Ishikawa (cell line): ENCODE measurements around the gene RASSF4.

Experiments
- CEBPB ChIP-seq: IDR thresholded peaks from 2 replicates; pipeline ENCODE4 v1.6.1; 2012
- CREB1 ChIP-seq: IDR thresholded peaks from 2 replicates; pipeline ENCODE4 v1.6.1; 2012; ENCODE audit warnings: low read depth
- EGR1 ChIP-seq: IDR thresholded peaks from 2 replicates; pipeline ENCODE4 v1.6.1; 2012
- EP300 ChIP-seq: IDR thresholded peaks from 2 replicates; pipeline ENCODE4 v1.6.1; 2012; ENCODE audit warnings: borderline replicate concordance
- FOXM1 ChIP-seq: IDR thresholded peaks from 2 replicates; pipeline ENCODE4 v1.6.1; 2012; ENCODE audit warnings: low read depth, borderline replicate concordance
- MAX ChIP-seq: IDR thresholded peaks from 2 replicates; pipeline ENCODE4 v1.6.1; 2012
- NFIC ChIP-seq: IDR thresholded peaks from 2 replicates; pipeline ENCODE4 v1.6.1; 2012
- RAD21 ChIP-seq: IDR thresholded peaks from 2 replicates; pipeline ENCODE4 v1.6.1; 2012; ENCODE audit warnings: low read depth
- REST ChIP-seq: IDR thresholded peaks from 2 replicates; pipeline ENCODE4 v1.6.1; 2012; ENCODE audit warnings: low read depth, mild to moderate bottlenecking
- TAF1 ChIP-seq: IDR thresholded peaks from 2 replicates; pipeline ENCODE4 v1.6.1; 2012; ENCODE audit warnings: low read depth, mild to moderate bottlenecking
- TCF12 ChIP-seq: IDR thresholded peaks from 2 replicates; pipeline ENCODE4 v1.6.1; 2012; ENCODE audit warnings: low read depth
- TEAD4 ChIP-seq: IDR thresholded peaks from 2 replicates; pipeline ENCODE4 v1.6.1; 2012
- USF1 ChIP-seq: IDR thresholded peaks from 2 replicates; pipeline ENCODE4 v1.6.1; 2012
- YY1 ChIP-seq: IDR thresholded peaks from 2 replicates; pipeline ENCODE4 v1.6.1; 2012; ENCODE audit warnings: low read depth
- ZBTB7A ChIP-seq: IDR thresholded peaks from 2 replicates; pipeline ENCODE4 v1.6.1; 2012; ENCODE audit warnings: low read depth

RASSF4 gene

GRCh38 chr10:44917848-44918247 is 41.8 kb upstream of the RASSF4 start:
- TF ChIP-seq TCF12 (no peak), EGR1 (no peak), RAD21 (no peak), FOXM1 (no peak), MAX (no peak), REST (no peak), CEBPB (no peak), ZBTB7A (no peak), USF1 (no peak), NFIC (no peak), TAF1 (no peak), YY1 (no peak)

DNA sequence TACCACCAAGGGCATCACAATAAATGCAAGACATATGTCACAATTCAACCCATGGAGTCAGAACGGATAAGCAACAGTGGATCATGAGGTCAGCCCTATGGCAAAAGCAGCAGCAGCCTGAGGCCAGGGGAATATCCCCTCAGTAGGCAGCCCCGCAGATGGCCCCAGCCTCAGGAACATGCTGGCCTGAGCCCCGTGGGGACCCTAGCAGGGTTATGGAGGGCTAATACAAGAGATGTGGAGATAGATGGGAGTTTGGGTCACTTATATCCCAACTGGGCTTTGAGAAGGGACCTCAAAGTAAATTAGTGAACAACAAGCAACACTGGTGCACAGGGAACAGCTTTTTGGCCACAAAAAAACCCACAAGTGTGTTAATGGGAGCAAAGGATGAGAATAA is 39.4 kb upstream of the RASSF4 start:
- TF ChIP-seq NFIC: no peak
- TF ChIP-seq REST: no peak
- no peak for TF ChIP-seq TEAD4
- no peak for TF ChIP-seq YY1
- TF ChIP-seq EGR1: no peak
- no peak for TF ChIP-seq CREB1
- TF ChIP-seq TCF12: no peak
- no peak for TF ChIP-seq TAF1
- no peak for TF ChIP-seq CEBPB

- TF ChIP-seq ZBTB7A (no peak), TEAD4 (no peak), EP300 (no peak), MAX (no peak), EGR1 (no peak), TAF1 (no peak), FOXM1 (no peak), USF1 (no peak), NFIC (no peak), CREB1 (no peak), RAD21 (no peak), CEBPB (no peak), TCF12 (no peak), REST (no peak), YY1 (no peak)
These were observed 38.5 kb upstream of the RASSF4 start for GRCh38 chr10:44921061-44921460.

DNA sequence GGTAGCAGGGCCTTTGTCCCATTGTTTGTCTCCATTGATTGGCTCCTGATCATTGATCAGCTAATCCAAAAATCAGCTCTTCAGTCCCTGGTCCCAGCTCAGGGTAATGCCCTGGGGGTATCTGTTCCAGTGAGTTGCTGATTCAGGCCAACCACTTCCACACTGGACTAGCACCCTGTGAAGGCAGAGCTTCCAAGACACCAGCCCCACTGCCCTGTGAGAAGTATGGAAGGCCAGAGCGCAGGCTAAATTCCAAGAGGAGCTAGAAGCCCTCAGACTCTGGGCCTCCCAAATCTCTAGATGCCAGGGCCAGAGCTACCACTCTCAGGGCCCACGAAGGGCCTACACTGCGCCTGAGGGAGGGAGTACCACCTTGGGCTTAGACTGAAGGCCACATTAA is 38.1 kb upstream of the RASSF4 start:
- no peak for TF ChIP-seq REST
- TF ChIP-seq NFIC: no peak
- TF ChIP-seq MAX: no peak
- no peak for TF ChIP-seq EGR1
- no peak for TF ChIP-seq CREB1
